GM13976 (cell line): ENCODE data around the gene PNMA8B.

ENCODE experiments used
- DNase-seq: peaks from one replicate; pipeline ENCODE4 v3.0.0; 2012; ENCODE audit warnings: low spot score
- in situ Hi-C: fragments of 300-500 bp; cut with MboI; formaldehyde crosslinking; loops from one replicate; pipeline ENCODE4 v1.12.0; 2022; ENCODE audit warnings: low sequenced_read_pairs, mixed read lengths, inconsistent platforms; ENCODE audit not compliant: unreplicated experiment
- TF ChIP-seq, protein P1 (sequence below): IDR thresholded peaks from 2 replicates; pipeline ENCODE4 v1.5.1; 2012; ENCODE audit warnings: borderline replicate concordance, mild to moderate bottlenecking; ENCODE audit not compliant: insufficient read depth; ENCODE audit errors: extremely low read depth, missing control alignments, control extremely low read depth

The PNMA8B gene

DNA sequence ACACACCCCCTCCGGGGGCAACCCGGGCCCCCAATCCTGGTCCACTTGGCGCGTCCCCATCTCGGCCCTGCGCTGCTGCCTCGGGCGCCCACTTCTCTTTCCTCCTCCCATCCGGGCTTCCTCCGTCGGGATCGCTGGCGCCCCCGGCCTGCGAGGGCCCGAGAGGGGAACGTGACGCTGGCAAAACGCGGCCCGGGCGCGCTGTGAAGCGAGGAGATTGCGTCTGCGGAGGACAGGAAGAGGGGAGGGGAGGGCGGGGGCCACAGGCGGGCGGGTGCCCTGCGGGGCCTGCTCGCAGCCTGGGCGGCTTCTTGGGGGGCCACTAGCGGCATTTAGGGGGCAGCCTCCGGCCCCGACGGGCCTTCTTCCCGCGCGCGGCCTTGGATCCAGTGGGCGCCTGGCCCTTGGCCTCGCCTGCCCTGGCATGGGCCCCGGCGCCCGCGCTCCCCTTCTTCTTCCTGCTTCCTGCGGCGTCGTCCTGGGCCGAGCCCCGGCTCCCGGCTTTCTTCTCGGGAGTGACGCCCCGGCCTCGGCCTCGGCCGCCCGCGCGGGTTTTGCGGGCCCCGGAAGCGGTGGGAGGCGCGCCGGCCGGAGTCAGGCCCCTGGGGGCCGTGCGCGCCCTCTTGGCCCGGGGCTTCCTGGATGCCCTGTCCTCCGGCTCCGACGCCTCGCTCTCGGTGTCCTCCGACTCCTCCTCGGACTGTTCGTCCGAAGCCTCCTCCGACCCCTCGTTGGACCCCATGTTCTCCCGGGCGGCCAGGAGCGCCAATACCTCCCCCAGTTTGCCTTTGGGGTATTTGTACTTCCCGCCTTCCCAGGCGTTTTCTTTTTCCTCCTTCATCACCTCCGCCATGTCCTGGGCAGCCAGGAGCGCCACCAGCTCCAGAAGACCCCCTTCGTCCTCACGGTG lies 2.2 kb downstream of the PNMA8B start:
- in situ Hi-C loops, result loop anchor here (5.0 kb wide), 1 partner anchor 91 kb away; no protein-coding TSS in a partner anchor
- peak; percentile 38 for DNase-seq
- TF ChIP-seq, protein P1, sequence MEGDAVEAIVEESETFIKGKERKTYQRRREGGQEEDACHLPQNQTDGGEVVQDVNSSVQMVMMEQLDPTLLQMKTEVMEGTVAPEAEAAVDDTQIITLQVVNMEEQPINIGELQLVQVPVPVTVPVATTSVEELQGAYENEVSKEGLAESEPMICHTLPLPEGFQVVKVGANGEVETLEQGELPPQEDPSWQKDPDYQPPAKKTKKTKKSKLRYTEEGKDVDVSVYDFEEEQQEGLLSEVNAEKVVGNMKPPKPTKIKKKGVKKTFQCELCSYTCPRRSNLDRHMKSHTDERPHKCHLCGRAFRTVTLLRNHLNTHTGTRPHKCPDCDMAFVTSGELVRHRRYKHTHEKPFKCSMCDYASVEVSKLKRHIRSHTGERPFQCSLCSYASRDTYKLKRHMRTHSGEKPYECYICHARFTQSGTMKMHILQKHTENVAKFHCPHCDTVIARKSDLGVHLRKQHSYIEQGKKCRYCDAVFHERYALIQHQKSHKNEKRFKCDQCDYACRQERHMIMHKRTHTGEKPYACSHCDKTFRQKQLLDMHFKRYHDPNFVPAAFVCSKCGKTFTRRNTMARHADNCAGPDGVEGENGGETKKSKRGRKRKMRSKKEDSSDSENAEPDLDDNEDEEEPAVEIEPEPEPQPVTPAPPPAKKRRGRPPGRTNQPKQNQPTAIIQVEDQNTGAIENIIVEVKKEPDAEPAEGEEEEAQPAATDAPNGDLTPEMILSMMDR, result no peak

DNA sequence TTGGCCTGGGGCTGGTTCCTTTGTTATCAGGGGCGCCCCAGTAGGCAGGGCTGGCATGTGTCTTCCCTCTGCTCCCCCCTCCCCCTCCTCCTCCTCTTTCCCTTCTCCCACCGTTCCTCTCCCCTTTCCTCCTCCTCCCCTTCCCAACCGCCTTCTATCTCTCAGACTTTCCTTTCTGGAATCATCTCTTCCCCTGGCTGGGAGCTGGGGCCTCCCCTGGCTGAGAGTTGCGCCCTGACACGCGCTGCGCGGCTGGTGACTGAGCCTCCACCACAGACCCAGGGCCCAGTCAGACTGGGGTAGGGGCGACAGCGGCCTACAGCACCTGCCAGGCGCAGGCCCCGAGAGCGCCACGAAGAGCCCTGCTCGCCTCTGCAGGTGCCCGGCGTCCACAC lies 2.8 kb downstream of the PNMA8B start:
- in situ Hi-C loops, result loop anchor here (5.0 kb wide), 1 partner anchor 91 kb away; no protein-coding TSS in a partner anchor
- TF ChIP-seq, protein P1, result no peak
- peak; percentile 25 for DNase-seq

DNA sequence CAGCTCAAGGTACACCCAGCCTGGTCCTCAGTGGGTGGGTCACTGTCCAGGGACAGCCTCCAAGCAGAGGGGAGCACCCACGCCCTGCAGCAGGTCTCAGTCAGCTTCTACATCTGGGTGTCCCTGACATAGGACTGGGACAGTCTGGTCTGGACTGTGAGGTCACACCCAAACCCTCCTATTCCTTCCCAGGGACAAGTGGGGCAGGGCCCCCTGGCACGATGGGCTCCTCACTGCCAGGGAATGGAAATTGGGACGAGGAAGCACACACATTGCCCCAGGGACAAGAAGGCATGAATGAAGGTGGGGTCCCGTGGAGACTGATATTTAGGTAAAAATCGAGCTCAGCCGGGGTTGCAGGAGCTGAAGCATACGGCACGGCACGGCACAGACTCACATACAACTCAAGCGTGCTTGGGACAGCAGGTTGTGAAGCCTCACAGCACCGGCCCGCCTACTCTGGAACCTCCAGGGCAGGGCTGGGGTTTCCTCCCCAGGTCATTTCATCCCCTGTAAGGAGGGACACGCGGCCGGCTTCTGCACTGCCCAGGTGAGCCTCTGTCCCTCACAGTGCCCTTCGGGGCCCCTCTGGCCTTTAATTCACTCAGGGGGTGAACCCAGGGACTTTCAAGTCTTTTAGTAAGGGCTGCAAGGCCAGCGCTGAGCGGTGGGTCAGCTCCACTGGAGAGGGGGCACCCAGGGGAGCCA lies 3.5 kb downstream of the PNMA8B start:
- in situ Hi-C loops, result loop anchor here (5.0 kb wide), 1 partner anchor 90 kb away; no protein-coding TSS in a partner anchor
- TF ChIP-seq, protein P1, result no peak
- peak; percentile 36 for DNase-seq

DNA sequence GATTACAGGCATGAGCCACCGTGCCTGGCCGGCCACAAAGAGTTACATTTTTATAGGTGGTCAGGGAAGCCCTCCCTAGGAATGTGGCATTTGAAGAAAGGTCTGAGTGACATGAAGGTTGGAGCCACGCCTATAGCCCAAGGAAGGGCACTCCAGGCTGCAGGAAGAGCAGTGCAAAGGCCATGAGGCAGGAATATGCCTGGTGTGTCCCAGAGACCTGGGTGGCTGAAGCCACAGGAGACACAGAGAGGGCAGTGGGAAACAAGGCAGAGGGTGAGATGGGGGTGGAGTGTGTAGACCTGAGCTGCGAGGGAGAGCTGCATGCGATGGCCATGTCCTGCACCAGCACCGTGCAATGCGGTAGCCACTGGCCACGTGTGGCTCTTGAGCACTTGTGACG lies 4.9 kb downstream of the PNMA8B start:
- in situ Hi-C loops, result loop anchor here (5.0 kb wide), 1 partner anchor 88 kb away; no protein-coding TSS in a partner anchor
- TF ChIP-seq, protein P1, result no peak

DNA sequence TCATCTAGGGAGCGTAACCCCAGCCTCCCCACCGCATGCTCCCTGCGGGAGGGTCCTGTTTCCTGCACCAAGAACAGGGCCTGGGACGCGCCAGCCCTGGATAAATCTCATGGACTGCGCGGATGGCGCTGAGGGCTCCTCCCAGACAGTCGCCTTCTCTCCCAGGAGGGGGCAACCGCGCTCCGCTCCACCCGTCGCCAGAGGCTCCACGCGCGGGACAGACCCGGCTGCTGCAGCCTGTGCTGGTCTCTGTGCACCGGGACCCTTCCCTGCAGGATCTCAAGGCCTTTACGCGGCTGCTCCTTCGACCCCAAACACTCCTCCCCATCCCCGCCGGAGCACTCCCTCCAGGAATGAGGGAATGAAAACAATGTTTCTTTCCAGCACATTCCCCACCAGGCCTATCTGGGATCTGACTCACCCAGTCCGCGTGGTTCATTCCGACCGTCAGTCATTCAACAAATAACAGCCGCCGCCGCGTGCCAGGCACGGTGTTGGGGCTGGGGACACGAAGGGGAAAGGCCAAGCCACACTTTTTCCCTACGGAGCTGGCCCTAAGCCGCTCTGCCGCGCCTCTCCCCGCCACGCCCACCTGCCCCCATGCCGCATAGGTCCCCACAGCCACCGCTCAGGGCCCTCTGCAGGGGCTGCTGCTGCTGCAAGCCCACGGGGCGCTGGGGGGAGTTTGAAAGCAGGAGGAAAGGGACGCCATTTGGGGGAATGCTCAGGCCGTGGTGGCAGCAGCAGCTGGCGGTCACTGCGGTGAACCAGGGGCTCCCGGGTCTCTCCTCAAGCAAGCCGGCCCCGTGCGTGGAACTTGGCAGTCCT lies 6.0 kb downstream of the PNMA8B start:
- in situ Hi-C loops, result loop anchor here (5.0 kb wide), 1 partner anchor 87 kb away; no protein-coding TSS in a partner anchor
- DNase-seq, result peak; percentile 48
- TF ChIP-seq, protein P1, result peak; percentile 0

More for the DNA sequence above, 4.9 kb downstream of the PNMA8B start:
- no peak for DNase-seq

DNA sequence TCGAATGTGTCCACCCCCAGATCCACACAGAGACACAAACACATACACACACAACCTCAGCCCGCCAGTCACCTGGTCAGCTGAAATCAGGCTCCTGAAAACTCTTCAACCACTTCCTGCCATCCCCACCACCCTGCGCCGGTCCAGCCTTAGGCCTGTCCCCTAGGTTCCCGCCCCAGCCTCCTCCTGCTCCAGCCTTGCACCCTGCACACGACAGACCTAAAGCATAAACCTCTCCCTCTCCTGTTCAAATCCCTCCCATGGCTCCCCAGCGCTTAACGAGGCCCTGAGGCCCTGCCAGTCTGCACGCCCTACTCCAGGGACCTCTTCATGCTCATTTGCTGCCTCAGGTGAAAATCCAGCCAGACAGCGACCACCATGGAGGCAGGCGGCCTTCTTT lies 7.1 kb downstream of the PNMA8B start:
- DNase-seq, result peak; percentile 37
- in situ Hi-C loops, result no loop called here
- TF ChIP-seq, protein P1, result no peak
